ENCODE data around the gene TYW1. TPM values are rescaled to one million over a fixed set of nuclear protein-coding genes. Genes with fewer than 3 reads are reported as not detected.
"Not testable (repeated sequence)": the region's sequence is repeated elsewhere in the genome, so short reads cannot be mapped to it uniquely, and the experiment has no call there.

Gene TYW1
- total RNA-seq, 1 donor from 2014 or later: 21.9 TPM

DNA sequence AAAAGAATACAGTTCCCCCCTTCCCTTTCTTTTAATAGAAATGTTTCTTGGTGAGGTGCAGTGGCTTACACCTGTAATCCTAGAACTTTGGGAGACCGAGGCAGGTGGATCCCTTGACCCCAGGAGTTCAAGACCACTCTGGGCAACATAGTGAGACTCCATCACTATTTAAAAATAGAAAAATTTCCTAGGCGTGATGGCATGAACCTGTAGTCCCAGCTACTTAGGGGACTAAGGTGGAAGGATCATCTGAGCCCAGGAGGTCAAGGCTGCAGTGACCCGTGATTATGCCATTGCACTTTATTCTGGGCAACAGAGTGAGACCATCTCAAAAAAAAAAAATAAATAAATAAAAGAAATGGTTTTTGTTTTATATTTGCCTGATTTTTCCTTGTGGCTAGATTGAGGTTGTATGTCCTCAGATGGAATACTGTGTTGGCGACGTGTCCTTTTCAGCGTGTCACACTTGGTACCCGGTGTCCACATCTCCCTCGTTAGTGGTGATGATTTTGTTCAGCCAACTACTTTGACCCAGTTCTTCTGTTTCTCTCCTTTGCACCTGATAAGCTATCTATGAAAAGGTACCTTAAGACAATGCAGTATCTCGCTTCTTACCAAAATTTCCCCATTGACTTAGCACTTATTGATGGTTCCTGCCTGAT is 202.4 kb downstream of the TYW1 start:
- H3K27me3 ChIP-seq (ENCODE audit: control insufficient read depth in 3 of 3, insufficient read depth in 3 of 3, low read length in 3 of 3); H3K27ac ChIP-seq (ENCODE audit: low read depth, low read length); H3K9me3 ChIP-seq (ENCODE audit: control insufficient read depth in 3 of 3, low read length in 3 of 3); H3K4me1 ChIP-seq (ENCODE audit: control insufficient read depth in 3 of 3, insufficient read depth in 3 of 3, low read length in 3 of 3); H3K4me3 ChIP-seq (ENCODE audit: low read length in 3 of 3); H3K36me3 ChIP-seq (ENCODE audit: control insufficient read depth in 3 of 3, insufficient read depth in 3 of 3, low read length in 3 of 3); H3K9ac ChIP-seq (ENCODE audit: low read depth in 1 of 3, low read length in 3 of 3): not testable (repeated sequence)

GRCh38 chr7:67205772-67206171 is 209.1 kb downstream of the TYW1 start:
- not testable (repeated sequence) for H3K9ac ChIP-seq (ENCODE audit: low read depth in 1 of 3, low read length in 3 of 3)

GRCh38 chr7:67206452-67206851 is 209.8 kb downstream of the TYW1 start:
- Histone ChIP-seq H3K4me1 (ENCODE audit: control insufficient read depth in 3 of 3, insufficient read depth in 3 of 3, low read length in 3 of 3) (no peaks in the 10 kb centered on the region), H3K27me3 (ENCODE audit: control insufficient read depth in 3 of 3, insufficient read depth in 3 of 3, low read length in 3 of 3) (no peaks in the 10 kb centered on the region), H3K9me3 (ENCODE audit: control insufficient read depth in 3 of 3, low read length in 3 of 3) (no peaks in the 10 kb centered on the region), H3K4me3 (ENCODE audit: low read length in 3 of 3) (no peak overlapping the region), H3K27ac (ENCODE audit: low read depth, low read length) (no peak overlapping the region), H3K36me3 (ENCODE audit: control insufficient read depth in 3 of 3, insufficient read depth in 3 of 3, low read length in 3 of 3) (peaks cover 0 to 2% (median 0%) of the 10 kb centered on the region in 3 donors), H3K9ac (ENCODE audit: low read depth in 1 of 3, low read length in 3 of 3) (no peak overlapping the region)

More at GRCh38 chr7:67205772-67206171, 209.1 kb downstream of the TYW1 start:
- not testable (repeated sequence) for H3K9me3 ChIP-seq (ENCODE audit: control insufficient read depth in 3 of 3, low read length in 3 of 3); H3K4me1 ChIP-seq (ENCODE audit: control insufficient read depth in 3 of 3, insufficient read depth in 3 of 3, low read length in 3 of 3); H3K27me3 ChIP-seq (ENCODE audit: control insufficient read depth in 3 of 3, insufficient read depth in 3 of 3, low read length in 3 of 3); H3K36me3 ChIP-seq (ENCODE audit: control insufficient read depth in 3 of 3, insufficient read depth in 3 of 3, low read length in 3 of 3); H3K4me3 ChIP-seq (ENCODE audit: low read length in 3 of 3); H3K27ac ChIP-seq (ENCODE audit: low read depth, low read length)

DNA sequence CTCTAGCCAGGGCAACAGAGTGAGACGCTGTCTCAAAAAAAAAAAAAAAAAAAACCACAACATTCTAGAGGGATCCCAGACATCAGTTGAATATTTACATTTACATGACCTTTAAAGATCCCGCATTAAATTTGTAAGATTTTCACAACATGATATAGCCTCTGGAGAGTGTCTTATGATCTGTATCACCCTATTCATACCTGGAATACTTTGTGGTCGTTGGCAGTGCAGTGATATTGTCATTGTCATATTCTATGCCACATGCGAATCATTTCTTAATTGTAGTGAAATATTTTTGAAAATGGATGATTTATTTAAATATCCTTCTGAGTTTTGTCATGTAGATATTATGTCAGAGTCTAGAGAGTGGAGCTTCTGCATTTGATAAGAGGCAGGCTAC is 212.0 kb downstream of the TYW1 start:
- not testable (repeated sequence) for H3K4me1 ChIP-seq (ENCODE audit: control insufficient read depth in 3 of 3, insufficient read depth in 3 of 3, low read length in 3 of 3); H3K27me3 ChIP-seq (ENCODE audit: control insufficient read depth in 3 of 3, insufficient read depth in 3 of 3, low read length in 3 of 3); H3K4me3 ChIP-seq (ENCODE audit: low read length in 3 of 3); H3K27ac ChIP-seq (ENCODE audit: low read depth, low read length); H3K36me3 ChIP-seq (ENCODE audit: control insufficient read depth in 3 of 3, insufficient read depth in 3 of 3, low read length in 3 of 3); H3K9ac ChIP-seq (ENCODE audit: low read depth in 1 of 3, low read length in 3 of 3); H3K9me3 ChIP-seq (ENCODE audit: control insufficient read depth in 3 of 3, low read length in 3 of 3)

GRCh38 chr7:67209256-67209655 is 212.6 kb downstream of the TYW1 start:
- Histone ChIP-seq H3K9me3 (ENCODE audit: control insufficient read depth in 3 of 3, low read length in 3 of 3) (no peaks in the 10 kb centered on the region), H3K4me1 (ENCODE audit: control insufficient read depth in 3 of 3, insufficient read depth in 3 of 3, low read length in 3 of 3) (no peaks in the 10 kb centered on the region), H3K27ac (ENCODE audit: low read depth, low read length) (no peak overlapping the region), H3K27me3 (ENCODE audit: control insufficient read depth in 3 of 3, insufficient read depth in 3 of 3, low read length in 3 of 3) (no peaks in the 10 kb centered on the region), H3K36me3 (ENCODE audit: control insufficient read depth in 3 of 3, insufficient read depth in 3 of 3, low read length in 3 of 3) (peaks cover 0 to 2% (median 0%) of the 10 kb centered on the region in 3 donors), H3K4me3 (ENCODE audit: low read length in 3 of 3) (no peak overlapping the region), H3K9ac (ENCODE audit: low read depth in 1 of 3, low read length in 3 of 3) (no peak overlapping the region)

DNA sequence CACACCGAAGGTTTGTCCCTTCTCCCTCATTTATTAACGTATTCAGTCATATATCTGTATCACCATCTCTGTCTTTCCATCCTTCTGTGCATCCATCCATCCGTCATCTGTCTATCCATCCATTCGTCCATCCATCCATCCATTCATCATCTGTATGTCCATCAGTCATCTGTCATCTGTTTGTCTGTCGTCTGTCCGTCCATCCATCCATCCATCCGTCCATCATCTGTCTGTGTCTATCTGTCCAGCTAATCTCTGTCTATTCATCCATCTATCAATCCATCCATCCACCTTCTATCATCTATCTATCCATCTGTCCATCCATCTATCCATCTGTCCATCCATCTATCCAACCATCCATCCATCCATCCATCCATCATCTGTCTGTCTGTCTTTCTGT is 213.9 kb downstream of the TYW1 start:
- no peak overlapping the region for H3K9ac ChIP-seq (ENCODE audit: low read depth in 1 of 3, low read length in 3 of 3)
- no peaks in the 10 kb centered on the region for H3K27me3 ChIP-seq (ENCODE audit: control insufficient read depth in 3 of 3, insufficient read depth in 3 of 3, low read length in 3 of 3)
- H3K27ac ChIP-seq (ENCODE audit: low read depth, low read length): no peak overlapping the region
- H3K36me3 ChIP-seq (ENCODE audit: control insufficient read depth in 3 of 3, insufficient read depth in 3 of 3, low read length in 3 of 3): peaks cover 0 to 2% (median 0%) of the 10 kb centered on the region in 3 donors
- H3K9me3 ChIP-seq (ENCODE audit: control insufficient read depth in 3 of 3, low read length in 3 of 3): no peaks in the 10 kb centered on the region
- H3K4me3 ChIP-seq (ENCODE audit: low read length in 3 of 3): no peak overlapping the region
- no peaks in the 10 kb centered on the region for H3K4me1 ChIP-seq (ENCODE audit: control insufficient read depth in 3 of 3, insufficient read depth in 3 of 3, low read length in 3 of 3)

DNA sequence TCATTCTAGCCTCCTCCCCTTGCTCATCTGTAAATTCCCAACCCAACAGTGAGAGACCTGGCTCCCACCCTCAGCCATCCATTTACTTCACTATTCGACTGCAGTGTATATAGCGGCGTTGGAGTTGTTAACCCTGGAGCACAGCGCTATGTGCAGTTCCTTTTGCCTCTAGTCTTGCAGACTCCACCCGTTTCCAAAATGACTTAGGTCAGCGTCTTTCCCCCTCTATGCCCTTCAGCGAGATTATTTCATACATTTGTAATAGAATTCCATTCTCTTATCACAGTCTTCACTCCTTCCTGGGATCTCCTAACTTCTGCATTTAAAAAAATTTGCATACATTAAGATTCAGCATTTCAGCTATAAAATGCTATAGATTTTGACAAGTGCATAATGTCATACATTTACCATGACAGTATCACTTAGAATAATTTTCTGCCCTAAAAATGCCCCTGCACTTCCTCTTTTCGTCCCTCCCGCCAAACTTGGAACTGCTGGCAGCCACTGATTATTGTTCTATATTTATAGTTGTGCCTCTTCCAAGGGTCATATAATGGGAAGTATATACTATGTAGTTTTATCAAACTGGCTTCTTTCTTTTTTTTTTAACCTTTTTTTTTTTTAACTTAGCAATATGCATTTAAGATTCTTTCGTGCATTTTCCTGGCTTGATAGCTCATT is 215.2 kb downstream of the TYW1 start:
- not testable (repeated sequence) for H3K4me1 ChIP-seq (ENCODE audit: control insufficient read depth in 3 of 3, insufficient read depth in 3 of 3, low read length in 3 of 3); H3K9ac ChIP-seq (ENCODE audit: low read depth in 1 of 3, low read length in 3 of 3); H3K27me3 ChIP-seq (ENCODE audit: control insufficient read depth in 3 of 3, insufficient read depth in 3 of 3, low read length in 3 of 3); H3K36me3 ChIP-seq (ENCODE audit: control insufficient read depth in 3 of 3, insufficient read depth in 3 of 3, low read length in 3 of 3); H3K9me3 ChIP-seq (ENCODE audit: control insufficient read depth in 3 of 3, low read length in 3 of 3); H3K27ac ChIP-seq (ENCODE audit: low read depth, low read length); H3K4me3 ChIP-seq (ENCODE audit: low read length in 3 of 3)

DNA sequence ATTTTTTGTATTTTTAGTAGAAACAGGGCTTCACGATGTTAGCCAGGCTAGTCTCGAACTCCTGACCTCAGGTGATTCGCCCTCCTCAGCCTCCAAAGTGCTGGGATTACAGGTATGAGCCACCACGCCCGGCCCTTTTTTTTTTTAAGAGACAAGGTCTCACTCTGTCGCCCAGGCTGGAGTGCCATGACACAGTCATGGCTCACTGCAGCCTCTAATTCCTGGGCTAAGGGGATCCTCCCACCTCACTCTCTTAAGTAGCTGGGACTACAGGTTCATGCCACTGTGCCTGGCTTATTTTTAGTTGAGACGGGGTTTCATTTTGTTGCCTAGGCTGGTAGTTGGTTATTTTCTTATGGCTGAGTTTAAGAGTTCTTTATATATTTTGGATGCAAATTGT is 216.4 kb downstream of the TYW1 start:
- H3K9ac ChIP-seq (ENCODE audit: low read depth in 1 of 3, low read length in 3 of 3): not testable (repeated sequence)

GRCh38 chr7:67223551-67223950 is 226.9 kb downstream of the TYW1 start:
- H3K4me1 ChIP-seq (ENCODE audit: control insufficient read depth in 3 of 3, insufficient read depth in 3 of 3, low read length in 3 of 3); H3K4me3 ChIP-seq (ENCODE audit: low read length in 3 of 3); H3K27me3 ChIP-seq (ENCODE audit: control insufficient read depth in 3 of 3, insufficient read depth in 3 of 3, low read length in 3 of 3); H3K36me3 ChIP-seq (ENCODE audit: control insufficient read depth in 3 of 3, insufficient read depth in 3 of 3, low read length in 3 of 3); H3K27ac ChIP-seq (ENCODE audit: low read depth, low read length); H3K9me3 ChIP-seq (ENCODE audit: control insufficient read depth in 3 of 3, low read length in 3 of 3); H3K9ac ChIP-seq (ENCODE audit: low read depth in 1 of 3, low read length in 3 of 3): not testable (repeated sequence)

More for the DNA sequence above, 216.4 kb downstream of the TYW1 start:
- H3K4me3 ChIP-seq (ENCODE audit: low read length in 3 of 3); H3K9me3 ChIP-seq (ENCODE audit: control insufficient read depth in 3 of 3, low read length in 3 of 3); H3K4me1 ChIP-seq (ENCODE audit: control insufficient read depth in 3 of 3, insufficient read depth in 3 of 3, low read length in 3 of 3); H3K27me3 ChIP-seq (ENCODE audit: control insufficient read depth in 3 of 3, insufficient read depth in 3 of 3, low read length in 3 of 3); H3K36me3 ChIP-seq (ENCODE audit: control insufficient read depth in 3 of 3, insufficient read depth in 3 of 3, low read length in 3 of 3); H3K27ac ChIP-seq (ENCODE audit: low read depth, low read length): not testable (repeated sequence)

DNA sequence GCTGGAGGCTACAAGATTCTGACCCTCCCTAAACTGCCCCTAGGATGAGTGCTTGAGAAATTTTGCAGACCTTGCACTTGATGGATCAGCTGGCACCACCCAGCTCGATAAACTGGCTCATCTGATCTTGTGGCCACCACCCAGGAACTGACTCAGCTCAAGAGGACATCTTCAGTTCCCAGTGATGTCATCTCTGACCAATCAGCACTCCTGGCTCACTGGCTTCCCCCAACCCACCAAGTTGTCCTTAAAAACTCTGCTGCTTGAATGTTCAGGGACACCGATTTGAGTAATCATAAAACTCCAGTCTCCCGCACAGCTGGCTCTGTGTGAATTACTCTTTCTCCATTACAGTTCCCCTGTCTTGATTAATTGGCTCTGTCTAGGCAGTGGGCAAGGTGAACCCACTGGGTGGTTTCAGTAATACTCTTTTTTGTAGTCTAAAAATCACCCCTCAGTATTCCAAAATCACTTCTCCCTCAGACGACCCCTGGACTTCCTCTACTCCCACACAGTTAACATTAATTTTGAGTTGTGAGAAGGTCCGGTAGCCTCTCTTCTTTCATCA is 229.8 kb downstream of the TYW1 start:
- H3K4me1 ChIP-seq (ENCODE audit: control insufficient read depth in 3 of 3, insufficient read depth in 3 of 3, low read length in 3 of 3); H3K27me3 ChIP-seq (ENCODE audit: control insufficient read depth in 3 of 3, insufficient read depth in 3 of 3, low read length in 3 of 3); H3K9ac ChIP-seq (ENCODE audit: low read depth in 1 of 3, low read length in 3 of 3); H3K4me3 ChIP-seq (ENCODE audit: low read length in 3 of 3); H3K9me3 ChIP-seq (ENCODE audit: control insufficient read depth in 3 of 3, low read length in 3 of 3); H3K36me3 ChIP-seq (ENCODE audit: control insufficient read depth in 3 of 3, insufficient read depth in 3 of 3, low read length in 3 of 3); H3K27ac ChIP-seq (ENCODE audit: low read depth, low read length): not testable (repeated sequence)
